RPMI7951 (cell line): ENCODE measurements around the gene CIAPIN1. TPM values are rescaled to one million over a fixed set of nuclear protein-coding genes. Genes with fewer than 3 reads are reported as not detected.
A peak's percentile ranks its signal among the peaks of the same experiment; 100 is the strongest.
"Not testable (repeated sequence)": the region's sequence is repeated elsewhere in the genome, so short reads cannot be mapped to it uniquely, and the experiment has no call there.

Experiments
- DNase-seq: peaks from one replicate; pipeline ENCODE4 v3.0.0-alpha.2; 2012; ENCODE audit warnings: low read depth
- total RNA-seq: library from RNA; depleted of rRNA; stranded (reverse); fragments of >200 nt; shearing (Covaris generic); gene quantifications from 2 replicates; pipeline ENCODE4 v1.2.3, GENCODE V29; 2014

Gene CIAPIN1
- total RNA-seq, 1 experiment from 2014 or later: 68.0 TPM

DNA sequence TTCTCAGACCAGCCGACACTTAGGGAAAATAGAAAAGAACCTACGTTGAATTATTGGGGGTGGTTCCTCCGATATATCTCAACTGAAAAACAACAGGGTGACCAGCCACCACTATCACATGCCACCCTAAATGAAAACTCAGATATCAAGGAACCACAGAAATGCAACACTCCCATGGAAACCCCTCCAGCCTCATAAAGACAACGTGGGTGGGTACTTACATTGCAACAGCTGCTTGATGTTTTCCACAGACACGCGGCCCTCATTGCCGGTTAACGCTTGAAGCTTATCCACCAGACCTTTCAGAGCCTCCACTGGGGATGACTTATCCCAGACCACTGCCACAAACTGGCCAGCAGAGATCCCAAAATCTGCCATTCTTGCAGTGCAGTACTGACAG, 6.6 kb downstream of the CIAPIN1 start:
- not testable (repeated sequence) for DNase-seq

DNA sequence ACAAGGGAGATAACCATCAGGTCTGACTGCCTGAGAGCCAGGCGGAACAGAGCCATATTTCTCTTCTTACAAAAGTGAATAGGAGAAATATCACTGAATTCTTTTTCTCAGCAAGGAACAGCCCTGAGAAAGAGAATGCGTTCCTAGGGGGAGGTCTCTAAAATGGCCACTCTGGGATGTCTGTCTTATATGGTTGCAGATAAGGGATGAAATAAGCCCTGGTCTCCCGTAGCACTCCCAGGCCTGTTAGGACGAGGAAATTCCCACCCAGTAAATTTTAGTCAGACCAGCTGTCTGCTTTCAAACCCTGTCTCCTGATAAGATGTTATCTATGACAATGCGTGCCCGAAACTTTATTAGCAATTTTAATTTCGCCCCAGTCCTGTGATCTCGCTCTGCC, 7.2 kb downstream of the CIAPIN1 start:
- not testable (repeated sequence) for DNase-seq

DNA sequence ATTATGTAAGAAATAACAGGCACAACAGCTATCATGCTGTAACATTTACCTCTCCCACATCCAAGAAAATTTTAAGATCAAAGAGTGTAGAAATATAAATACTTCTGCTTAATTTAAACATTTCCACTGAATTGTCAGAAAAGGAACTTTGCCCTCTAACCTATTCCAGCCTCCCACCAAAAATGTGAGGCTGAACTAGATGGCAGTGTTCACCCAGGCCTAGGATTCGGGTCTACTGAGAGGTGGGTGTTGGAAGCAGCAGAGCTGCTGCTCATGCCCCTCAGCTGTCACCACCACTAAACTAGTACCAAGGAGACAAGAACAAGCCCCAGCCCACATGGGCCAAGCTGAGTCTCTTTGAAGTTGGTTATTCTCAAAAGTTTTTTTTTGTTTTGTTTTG, 11.3 kb downstream of the CIAPIN1 start:
- DNase-seq: no peak

DNA sequence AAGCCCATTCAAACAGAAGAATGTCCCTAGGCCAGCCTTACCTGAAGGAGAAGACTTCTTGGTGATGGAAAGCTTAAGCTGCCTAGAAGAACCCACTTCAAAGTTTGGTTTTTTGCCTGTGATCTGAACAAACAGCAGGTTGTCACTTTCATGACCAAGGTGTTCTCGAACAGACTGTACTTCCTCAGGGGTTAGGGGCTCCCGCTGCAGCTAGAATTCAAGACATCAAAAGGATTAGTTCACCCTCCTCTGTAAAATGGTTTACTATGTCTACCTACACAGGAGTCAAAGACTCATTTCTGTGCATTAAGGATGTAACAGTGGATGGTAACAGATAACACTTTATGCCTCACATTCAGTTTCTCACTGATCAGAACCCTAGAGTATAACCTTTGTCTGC, 13.2 kb downstream of the CIAPIN1 start:
- DNase-seq: no peak

DNA sequence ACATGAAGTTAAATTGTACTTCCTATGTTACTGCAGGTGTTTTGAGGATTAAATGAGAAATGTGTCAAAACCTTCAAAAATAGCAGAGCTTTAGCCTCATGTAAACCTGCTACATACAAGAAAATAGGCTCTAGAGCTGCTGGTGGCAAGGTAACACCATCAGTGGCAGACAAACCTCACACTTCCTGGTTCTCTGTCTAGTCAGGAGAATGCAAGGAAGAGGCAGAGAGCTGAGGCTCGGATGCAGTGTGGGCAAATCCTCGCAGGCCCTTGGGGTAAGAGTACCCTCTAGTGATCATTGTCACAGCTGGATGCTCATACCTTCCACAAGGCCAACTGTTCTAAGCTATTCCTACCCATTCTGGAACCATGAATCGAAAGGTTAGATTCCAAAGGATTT, 14.2 kb downstream of the CIAPIN1 start:
- DNase-seq: no peak

DNA sequence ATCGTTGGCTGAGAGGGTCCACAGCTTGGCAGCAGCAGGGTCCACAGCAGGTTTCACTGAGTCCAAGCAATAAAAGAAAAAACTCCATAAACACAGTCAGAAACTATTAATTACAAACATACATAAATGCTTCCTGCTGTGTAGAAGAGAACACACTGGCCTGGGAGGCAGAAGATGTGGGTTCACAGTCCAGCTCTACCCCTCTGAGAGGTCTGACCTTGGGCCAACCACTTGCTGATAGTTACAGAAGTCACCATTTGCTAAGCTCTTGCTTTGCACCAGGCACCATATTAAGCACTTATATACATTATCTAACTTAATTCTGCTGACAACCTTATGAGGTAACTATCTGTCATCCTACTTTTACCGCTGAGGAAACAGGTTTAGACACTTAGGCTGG, 14.7 kb downstream of the CIAPIN1 start:
- DNase-seq: no peak

DNA sequence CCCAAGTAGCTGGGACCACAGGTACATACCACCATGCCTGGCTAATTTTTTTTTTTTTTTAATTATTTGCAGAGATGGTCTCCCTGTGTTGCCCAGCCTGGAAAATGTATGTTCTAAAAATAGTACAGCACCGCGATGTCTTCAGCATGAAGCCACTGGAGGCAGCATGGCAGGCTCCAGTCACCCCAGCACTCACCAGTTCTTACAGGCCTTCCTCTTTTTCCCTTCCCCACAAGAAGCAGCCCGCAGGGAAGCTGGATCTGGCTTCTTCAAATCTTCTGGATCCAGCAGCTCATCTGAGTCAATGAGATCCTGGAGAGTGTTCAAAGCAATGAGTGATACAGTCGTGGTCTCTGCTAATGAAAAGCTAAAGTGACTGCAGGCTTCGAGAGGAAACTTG, 16.2 kb downstream of the CIAPIN1 start:
- no peak for DNase-seq

DNA sequence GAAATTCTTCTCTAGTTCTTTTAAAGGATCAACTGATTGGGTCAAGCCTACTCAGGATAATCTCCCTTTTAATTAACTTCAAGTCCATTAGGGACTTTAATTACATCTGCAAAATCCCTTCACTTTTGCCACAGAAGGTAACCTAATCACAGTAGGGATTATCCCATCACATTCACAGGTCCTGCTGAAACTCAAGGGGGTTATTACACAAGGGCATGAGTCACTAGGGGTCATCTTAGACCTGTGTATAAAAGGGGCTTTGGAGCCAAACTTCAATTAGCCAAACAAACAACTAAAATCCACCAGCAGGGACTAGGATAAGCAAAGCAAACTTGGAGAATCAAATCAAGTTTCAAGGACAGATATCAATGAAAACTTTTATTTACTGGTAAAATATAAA, 19.4 kb downstream of the CIAPIN1 start:
- no peak for DNase-seq

DNA sequence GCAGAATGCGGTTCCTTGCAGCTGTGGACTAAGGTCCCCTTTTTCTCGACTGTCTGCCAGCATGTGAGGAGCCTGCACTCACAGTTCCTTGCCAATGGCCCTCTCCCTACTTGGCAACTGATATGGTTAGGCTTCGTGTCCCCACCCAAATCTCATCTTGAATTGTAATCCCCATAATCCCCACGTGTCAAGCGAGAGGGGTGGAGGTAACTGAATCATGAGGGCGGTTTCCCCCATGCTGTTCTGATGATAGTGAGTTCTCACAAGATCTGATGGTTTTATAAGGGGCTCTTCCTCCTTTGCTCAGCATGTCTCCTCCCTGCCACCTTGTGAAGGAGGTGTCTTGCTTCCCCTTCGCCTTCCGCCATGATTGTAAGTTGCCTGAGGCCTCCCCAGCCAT, 19.9 kb downstream of the CIAPIN1 start:
- no peak for DNase-seq

DNA sequence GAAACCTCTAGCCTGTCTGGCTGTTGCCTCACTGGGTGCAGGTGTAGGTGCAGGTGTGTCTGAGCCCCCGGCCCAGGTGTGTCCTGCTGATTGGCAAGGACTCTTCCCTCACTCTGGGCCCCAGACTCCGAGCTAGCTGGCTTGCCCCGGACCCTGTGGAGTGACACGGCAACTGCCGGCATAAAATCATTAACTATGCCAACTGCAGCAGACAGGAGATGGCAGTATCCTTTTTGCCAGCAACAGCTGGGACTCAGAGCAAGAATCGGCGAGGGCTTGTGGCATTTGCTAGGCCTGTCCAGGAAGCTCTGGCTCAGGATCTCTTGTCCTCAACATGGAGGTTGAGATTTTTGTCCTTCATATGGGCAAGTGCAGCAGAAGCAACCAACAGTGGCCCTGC, 20.8 kb downstream of the CIAPIN1 start:
- DNase-seq: no peak

DNA sequence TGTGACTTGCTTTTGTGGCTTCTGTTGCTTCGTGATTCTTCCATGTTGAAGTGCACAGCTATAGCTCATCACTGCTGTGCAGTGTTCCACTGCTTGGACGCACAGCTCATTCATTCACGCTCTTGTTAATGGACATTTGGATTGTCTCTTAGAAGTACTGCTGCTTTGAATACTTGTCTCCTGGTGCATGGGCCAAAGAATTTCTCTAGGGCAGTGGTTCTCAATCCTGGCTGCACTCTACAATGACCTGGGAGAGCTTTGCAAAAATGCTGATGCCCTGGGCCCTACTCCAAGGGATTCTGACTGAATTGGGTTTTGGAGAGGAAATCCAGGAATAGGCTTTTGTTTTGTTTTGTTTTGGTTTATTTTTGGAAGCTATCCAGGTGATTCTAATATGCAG, 22.6 kb downstream of the CIAPIN1 start:
- no peak for DNase-seq

DNA sequence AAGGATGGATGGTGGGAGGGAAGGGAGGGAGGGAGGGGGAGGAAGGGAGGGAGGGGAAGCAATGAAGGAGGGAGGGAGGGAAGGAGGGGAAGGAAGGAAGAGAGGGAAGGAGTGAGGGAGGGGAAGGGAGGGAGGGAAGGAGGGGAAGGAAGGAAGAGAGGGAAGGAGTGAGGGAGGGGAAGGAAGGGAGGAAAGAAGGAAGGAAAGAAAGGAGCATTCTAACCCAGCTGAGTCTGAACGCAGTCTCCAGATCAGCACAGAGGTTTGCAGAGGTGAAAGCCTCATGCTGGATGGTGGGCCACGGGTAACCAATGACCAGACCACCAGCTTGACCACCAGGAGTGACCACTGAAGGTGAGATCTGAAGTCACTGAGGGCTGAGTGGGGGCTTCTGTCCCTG, 24.0 kb downstream of the CIAPIN1 start:
- DNase-seq: no peak

DNA sequence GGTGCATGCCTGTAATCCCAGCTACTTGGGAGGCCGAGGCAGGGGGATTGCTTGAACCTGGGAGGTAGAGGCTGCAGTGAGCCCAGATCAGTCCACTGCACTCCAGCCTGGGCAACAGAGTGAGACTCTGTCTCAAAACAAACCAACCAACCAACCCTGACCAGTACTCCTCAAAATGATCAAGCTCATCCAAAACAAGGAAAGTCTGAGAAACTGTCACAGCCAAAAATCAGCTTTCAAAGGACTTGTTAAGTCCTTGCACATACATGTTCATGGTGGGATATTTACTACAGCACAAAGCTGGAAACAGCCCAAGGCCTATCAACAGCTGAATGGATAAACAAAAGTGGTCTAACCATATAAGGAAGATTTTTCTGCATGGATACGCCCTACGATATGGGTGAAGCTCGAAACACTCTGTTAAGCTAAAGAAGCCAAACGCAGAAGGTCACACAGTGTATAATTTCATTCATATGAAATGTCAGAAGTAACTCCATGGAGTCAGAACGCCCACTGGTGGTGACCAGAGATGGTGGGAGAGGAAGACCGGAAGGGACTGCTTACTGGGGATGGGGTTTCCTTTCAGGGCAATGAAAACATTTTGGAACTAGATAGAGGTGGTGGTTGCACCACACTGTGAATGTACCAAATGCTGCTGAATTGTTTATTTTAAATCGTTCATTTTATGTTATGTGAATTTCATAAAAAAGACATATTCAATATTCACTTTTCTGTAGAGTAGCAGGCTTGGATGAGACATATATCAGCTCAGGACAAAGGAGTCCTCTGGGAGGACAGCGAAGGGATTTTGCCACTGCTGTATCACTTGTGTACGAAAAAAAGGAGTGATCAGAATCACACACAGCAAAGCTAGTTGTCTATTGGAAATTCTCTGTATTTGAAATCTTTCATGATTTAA, 24.9 kb downstream of the CIAPIN1 start:
- DNase-seq: peak; percentile 74

DNA sequence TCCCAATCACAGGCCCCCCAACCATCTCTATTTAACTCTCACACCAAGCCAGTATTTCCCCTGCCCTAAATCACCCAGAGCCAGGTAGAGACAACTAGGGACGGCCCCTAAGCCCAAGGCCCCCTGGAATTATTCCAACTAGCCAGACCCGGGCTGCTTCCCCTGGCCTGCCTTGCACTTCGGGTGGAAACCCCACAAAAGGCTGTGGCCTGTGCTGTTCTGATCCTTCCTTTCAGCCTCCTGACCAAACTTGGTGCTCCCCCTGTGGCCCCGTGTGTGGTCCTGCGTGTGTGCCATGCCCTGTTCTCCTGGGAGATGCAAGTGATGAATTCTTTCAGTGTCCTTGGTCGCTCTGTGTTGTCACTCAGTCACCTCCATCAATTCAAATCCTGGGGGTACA, 27.7 kb downstream of the CIAPIN1 start:
- DNase-seq: no peak

DNA sequence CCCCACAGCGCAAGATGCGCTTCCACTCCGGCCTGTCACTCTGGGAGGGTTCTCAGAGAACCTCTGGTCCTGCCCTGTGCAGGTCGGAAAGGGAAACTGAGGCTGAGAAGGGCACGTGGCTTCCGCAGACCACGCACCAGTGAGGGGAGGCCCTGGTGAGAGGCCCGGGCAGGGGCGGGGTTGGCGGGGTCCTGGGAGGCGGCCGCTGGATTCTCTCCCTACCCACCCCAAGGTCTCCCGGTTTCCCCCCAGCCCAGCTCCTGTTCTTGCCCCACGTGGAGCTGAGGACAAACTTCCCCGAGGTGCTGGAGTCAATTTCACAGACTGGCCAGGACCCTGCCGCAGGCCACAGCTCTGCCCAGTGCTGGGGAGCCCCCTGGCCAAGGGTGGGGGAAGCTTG, 31.1 kb downstream of the CIAPIN1 start:
- no peak for DNase-seq

DNA sequence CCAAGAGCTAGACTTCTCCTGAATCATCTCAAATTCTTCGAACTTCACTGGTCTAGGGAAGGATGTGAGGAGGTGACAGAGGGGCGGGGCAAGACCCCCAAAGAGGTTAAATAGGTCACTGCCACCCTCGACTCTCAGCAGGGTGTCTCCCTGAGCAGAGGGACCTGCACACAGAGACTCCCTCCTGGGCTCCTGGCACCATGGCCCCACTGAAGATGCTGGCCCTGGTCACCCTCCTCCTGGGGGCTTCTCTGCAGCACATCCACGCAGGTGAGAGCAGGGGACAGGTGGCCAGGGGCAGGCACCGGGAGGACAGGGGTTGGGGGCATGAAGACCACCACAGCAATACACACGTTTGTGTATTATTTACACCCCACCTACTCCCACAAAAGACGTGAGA, 33.5 kb downstream of the CIAPIN1 start:
- DNase-seq: no peak

DNA sequence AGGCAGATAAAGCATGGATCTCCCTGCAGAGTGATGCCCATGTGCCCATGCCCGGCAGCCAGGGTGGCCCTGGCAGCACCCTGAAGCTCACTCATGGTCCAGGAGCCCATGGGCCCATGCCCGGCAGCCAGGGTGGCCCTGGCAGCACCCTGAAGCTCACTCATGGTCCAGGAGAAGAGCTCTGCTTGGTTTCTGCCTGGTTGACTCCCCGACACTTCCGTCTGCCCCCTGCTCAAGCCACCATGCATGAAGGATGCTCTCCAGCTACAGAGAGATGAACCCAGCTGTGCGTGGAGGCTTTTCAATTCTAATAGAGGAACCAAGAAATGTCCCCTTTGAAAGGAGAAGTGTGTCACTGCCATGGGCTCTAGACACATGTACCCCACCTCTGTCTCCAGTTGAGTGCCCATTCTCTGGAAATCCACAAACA, 33.9 kb downstream of the CIAPIN1 start:
- DNase-seq: no peak

DNA sequence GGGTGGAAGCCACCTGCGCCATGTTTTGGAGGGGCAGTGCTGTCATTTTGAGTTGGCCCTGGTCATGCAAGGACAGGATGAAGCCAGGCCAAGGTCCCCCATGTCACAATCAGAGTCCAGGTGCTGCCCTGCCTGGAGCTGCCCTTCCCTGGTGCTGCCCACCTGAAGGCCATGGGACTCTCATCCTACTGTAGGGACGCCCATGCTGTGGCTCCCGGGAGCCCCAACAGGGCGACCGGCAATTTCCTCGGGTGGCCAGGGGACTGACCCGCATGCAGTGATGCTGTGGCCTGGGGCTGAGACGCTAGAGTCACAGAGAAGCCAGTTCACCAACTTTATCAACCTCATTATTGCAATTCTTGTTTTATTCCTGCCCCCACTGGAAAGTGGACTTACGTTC, 34.6 kb downstream of the CIAPIN1 start:
- DNase-seq: no peak

DNA sequence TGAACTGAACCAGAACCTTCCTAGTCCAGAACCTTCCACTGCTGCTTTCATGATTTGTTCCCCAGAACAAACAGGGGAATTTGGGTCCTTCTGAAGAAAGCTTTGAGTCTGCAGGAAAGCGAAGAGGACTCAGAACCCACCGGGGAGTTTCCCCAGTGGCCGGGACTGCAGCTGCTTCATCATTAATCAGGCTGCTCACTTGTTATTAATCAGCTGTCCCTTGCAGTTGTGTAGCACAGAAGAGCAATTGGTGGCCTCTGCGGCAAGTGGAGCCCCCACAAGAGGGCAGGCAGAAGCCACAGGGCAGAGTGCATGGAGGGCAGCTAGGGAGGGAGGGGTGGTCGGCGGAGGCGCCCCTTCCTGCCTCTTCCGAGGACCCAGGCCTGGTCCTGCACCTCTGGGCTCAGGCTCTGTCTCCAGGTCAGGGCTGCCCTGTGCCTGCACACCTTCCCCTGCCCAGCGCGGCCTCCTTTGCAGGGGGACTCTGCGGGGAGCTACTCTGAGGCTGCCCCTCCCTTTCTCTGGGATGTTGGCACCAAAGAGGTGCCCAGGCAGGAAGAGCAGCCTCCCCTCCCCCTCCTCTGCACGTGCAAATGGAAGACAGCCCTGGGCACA, 35.7 kb downstream of the CIAPIN1 start:
- DNase-seq: no peak

DNA sequence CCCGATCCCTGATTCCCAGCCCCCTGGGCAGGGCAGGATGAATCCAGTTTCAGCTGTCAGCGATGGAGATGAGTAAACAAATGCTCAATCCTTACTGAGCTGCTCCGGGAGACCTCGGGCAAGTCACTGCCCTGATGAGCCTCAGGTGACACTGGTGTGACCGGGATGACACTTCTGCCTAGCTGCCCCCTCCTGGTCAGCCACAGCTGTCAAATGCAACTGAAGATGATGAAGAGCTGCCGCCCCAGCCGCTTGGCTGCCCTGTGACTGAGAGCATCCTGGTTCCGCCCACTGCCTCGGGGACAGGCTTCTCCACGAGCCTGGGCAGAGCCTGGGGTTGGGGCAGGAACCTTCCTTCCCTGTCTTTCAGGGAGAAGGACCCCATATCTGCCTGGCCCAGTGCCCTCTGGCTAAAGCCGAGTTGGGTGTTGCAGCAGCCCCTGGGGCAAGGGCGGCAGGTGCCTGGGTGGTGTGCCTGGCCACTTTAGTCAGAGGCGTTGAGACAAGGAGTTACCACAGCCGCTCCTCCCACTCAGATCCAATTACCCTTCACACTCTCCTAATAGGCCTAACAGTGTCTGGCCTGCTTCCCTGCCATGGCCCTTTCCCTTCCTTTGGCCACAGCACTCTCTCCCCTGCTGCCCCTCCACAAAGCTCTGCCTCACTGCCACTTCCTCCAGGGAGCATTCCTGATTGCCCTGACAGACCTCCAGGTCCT, 37.2 kb downstream of the CIAPIN1 start:
- peak; percentile 21 for DNase-seq

DNA sequence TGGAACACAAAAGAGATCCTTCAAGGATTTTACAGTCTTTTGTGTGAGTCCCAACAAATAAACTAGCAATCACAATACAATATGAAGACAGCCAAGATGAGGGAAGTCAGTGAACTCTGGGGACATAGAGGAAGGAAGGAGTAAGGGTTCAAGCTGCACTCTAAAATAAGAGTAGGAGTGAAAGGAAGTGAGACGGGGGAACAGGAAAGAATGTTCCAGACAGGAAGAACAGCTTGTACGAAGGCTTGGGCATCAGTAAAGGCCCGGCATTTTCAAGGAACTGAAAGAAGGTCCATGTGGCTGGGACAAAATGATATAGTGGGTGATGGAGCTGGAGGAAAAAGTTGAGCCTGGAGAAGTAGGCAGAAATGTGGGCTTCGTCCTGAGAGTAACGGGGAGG, 38.1 kb downstream of the CIAPIN1 start:
- DNase-seq: no peak

DNA sequence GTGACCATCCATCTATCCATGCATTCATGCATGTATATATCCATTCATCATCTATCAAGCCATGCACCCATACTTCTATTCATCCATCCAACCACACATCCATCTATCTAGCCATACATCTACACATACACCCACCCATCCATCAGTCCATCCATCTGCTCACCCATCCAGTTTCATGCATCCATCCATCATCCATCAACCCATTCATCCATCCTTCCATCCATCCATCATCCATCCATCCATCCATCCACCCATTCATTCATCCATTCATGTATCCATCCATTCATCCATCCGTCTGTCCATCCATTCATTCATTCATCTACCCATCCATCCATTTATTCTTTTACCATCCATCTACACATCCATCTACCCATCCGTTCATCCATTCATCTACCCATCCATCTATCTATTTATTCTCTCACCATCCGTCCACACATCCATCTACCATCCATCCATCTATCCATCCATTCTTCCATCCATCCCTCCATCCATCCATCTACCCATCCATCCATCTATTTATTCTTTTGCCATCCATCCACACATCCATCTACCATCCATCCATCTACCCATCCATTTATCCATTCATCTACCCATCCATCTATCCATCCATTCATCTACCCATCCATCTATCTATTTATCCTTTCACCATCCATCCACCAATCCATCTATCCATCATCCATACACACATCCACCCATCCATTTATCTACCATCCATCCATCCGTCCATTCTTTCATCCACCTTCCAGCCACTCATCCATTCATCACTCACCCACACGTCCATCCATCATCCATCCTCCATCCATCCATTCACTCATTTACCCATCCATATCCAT, 39.4 kb downstream of the CIAPIN1 start:
- DNase-seq: no peak
